AG04449 (cell line): ENCODE measurements around the gene MLH3.

Experiments used
- CTCF ChIA-PET: fragments of 350-600 bp; formaldehyde crosslinking; extraction: SDS; loops from one replicate; lab custom pipeline; 2021; ENCODE audit warnings: antibody characterized with exemption; lab: Yijun Ruan, JAX
- POLR2A ChIA-PET: fragments of 400-600, 350-600 bp; formaldehyde crosslinking; extraction: SDS; loops from one replicate; lab custom pipeline; 2020; ENCODE audit warnings: antibody characterized with exemption, inconsistent platforms; lab: Yijun Ruan, JAX
- DNase-seq: peaks from one replicate; pipeline ENCODE4 v3.0.0-alpha.2; 2010; ENCODE audit warnings: low read depth, low spot score
- H3K4me3 ChIP-seq: 2 replicates; pipeline ENCODE4 v1.5.1; 2011; ENCODE audit warnings: low read depth, mild to moderate bottlenecking, control low read depth, low read length
- CTCF ChIP-seq: IDR thresholded peaks from one replicate; pipeline ENCODE4 v1.5.1; 2011; ENCODE audit warnings: mild to moderate bottlenecking, moderate library complexity, low read length, control low read depth, inconsistent platforms; ENCODE audit not compliant: insufficient read depth; ENCODE audit errors: missing control alignments

Gene MLH3

GRCh38 chr14:75083271-75083670 lies 32.0 kb upstream of the MLH3 start:
- POLR2A ChIA-PET = no interaction called here

DNA sequence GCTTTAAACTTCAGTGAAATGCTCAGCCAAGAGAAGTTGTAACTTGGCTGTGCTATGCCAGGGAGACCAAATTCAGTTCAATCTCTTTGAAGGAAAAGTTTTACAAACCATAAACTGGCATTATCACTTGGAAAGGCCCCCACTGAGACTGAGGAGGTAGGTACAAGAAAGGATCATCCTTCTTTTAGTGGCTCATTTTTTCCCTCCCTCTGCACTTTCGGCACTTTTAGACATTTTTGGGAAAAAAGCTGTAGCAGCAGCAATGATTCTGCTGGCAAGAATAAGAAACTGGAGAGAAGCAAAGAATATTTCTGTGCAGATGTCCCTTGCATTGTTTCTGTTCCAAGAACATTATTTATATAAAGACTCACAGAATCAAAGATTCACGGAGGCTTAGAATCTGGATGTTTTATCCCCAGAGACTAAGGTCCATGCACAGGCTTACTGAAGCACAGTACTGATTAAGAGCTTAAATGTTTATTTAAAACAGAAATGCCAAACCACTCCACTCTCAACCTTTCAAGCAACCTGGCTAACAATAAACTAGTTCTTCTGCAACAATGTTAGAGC lies 30.5 kb upstream of the MLH3 start:
- no peak for TF ChIP-seq CTCF
- no peak for DNase-seq
- CTCF ChIA-PET = interaction anchor here (0.9 to 1.2 kb wide), 3 partner anchors 15 to 176 kb away, joined by 3 to 4 read pairs (median 4); no protein-coding TSS in a partner anchor
- no peak overlapping the region for H3K4me3 ChIP-seq
- POLR2A ChIA-PET = no interaction called here

More at GRCh38 chr14:75083271-75083670, 32.0 kb upstream of the MLH3 start:
- CTCF ChIA-PET = interaction anchor here (0.9 to 2.0 kb wide), 9 partner anchors 9 to 222 kb away, joined by 3 to 6 read pairs (median 3); no protein-coding TSS in a partner anchor
- H3K4me3 ChIP-seq = no peak overlapping the region
- no peak for TF ChIP-seq CTCF
- DNase-seq = no peak

DNA sequence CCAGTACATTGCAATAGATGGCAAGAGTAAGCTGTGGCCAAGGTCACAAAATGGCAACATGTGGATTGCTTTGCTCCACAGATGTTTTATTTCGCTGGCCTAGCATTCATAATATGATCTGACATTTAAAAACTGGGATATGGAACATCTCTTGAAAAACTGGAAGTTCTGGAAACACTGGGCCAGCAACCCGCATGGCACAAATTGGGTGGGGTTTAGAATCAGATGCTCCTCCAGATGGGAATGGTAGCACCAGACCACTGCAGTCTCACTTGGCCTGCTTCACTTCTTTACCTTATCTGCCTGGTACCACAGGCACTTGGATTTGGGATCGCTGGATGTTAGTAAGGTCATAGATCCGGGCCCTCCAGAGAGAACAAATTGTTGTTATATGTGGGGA lies 28.3 kb upstream of the MLH3 start:
- no peak for TF ChIP-seq CTCF
- no peak for DNase-seq
- POLR2A ChIA-PET = no interaction called here
- CTCF ChIA-PET = interaction anchor here (1.0 to 2.7 kb wide), 5 partner anchors 9 to 219 kb away, joined by 3 to 30 read pairs (median 7); partner anchors contain the start of gene ZC2HC1C
- no peak overlapping the region for H3K4me3 ChIP-seq

- no peak overlapping the region for H3K4me3 ChIP-seq
- DNase-seq = no peak
- ChIA-PET CTCF (interaction anchor here (1.1 to 2.7 kb wide), 2 partner anchors 11 to 142 kb away, joined by 3 to 30 read pairs; no protein-coding TSS in a partner anchor), POLR2A (no interaction called here)
- TF ChIP-seq CTCF = no peak
Measured at GRCh38 chr14:75077794-75078193, 26.5 kb upstream of the MLH3 start.

- ChIA-PET CTCF (interaction anchor here (1.4 to 4.7 kb wide), 5 partner anchors 9 to 165 kb away, joined by 3 to 52 read pairs (median 14); no protein-coding TSS in a partner anchor), POLR2A (no interaction called here)
- DNase-seq = no peak
- TF ChIP-seq CTCF = no peak
- no peak overlapping the region for H3K4me3 ChIP-seq
Measured at GRCh38 chr14:75070383-75070782, 19.1 kb upstream of the MLH3 start.

GRCh38 chr14:75069811-75070145 lies 18.5 kb upstream of the MLH3 start:
- H3K4me3 ChIP-seq = peak overlapping the region; percentile 67
- ChIA-PET POLR2A (interaction anchor here (0.8 kb wide), 1 partner anchor 58 kb away, joined by 4 read pairs; no protein-coding TSS in a partner anchor), CTCF (interaction anchor here (0.6 to 4.7 kb wide), 7 partner anchors 10 to 209 kb away, joined by 3 to 52 read pairs (median 4); no protein-coding TSS in a partner anchor)
- no peak for TF ChIP-seq CTCF
- no peak for DNase-seq
